ENCODE data around the gene JAK1.
A peak's percentile ranks its signal among the peaks of the same experiment; 100 is the strongest.
"Not testable (repeated sequence)": the region's sequence is repeated elsewhere in the genome, so short reads cannot be mapped to it uniquely, and the experiment has no call there.

JAK1 gene

DNA sequence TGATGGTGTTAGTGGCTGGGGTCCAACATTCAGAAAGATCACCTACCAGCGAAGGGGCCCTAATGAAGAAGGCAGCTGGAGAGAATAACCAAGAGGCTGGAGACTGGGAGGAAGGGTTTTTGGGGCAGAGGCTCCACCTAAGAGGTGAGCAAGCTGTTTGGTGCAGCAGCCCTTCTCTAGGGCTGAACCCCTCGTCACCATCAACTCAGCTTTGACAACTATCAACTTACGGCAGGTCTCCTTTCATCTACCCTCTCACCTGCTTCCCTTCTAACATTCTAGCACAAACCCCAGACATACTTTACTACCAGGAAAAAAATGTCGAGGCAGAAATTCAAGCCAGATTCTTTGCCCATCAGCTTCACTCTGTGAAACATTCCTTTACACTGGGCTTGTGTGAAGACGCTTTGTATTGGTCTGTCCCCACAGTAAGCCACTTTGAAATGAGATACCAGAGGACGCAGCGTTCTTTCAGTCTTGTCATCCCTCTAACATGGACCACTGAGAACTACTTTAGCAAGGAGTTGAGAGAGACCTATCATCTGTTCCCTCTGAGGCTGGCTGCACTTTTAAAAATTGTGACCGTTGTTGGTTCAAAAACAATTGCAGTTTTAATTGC, 136.8 kb downstream of the JAK1 start:
- DNase-seq = no peak

GRCh38 chr1:64828829-64829228, 137.5 kb downstream of the JAK1 start:
- DNase-seq = no peak

DNA sequence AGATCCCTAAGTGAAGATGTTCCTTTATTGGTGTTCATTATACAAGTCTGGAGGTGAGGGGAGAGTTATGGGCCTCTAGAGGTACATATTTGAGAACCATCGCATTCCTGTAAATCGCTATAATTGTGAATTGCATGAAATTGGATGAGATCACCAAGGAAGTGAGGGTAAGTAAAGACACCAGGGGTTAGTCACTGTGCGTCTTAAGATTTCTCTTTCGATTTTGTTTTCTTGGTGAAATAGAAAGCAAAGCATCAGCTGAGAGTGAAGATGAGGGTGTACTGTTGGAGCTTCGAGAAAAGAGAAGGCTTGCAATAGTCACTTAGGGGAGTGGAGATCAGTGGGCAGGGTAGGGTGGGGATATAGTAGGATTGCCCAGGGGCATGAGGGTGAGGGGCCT, 139.4 kb downstream of the JAK1 start:
- no peak for DNase-seq

- DNase-seq = peak; percentile 41
These were observed 142.5 kb downstream of the JAK1 start for GRCh38 chr1:64823691-64824476.

- no peak for DNase-seq
These were observed 143.7 kb downstream of the JAK1 start for GRCh38 chr1:64822621-64823020.

DNA sequence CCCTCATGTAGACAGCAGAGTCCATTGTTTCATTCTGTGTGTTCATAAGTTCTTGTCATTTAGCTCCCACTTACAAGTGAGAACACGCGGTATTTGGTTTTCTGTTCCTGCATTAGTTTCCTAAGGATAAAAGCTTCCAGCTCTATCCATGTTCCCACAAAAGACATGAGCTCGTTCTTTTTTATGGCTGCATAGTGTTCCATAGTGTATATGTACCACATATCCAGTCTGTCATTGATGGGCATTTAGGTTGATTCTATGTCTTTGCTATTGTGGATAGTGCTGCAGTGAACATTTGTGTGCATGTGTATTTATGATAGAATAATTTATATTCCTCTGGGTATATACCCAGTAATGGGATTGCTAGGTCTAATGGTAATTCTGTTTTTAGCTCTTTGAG, 145.8 kb downstream of the JAK1 start:
- DNase-seq = not testable (repeated sequence)

DNA sequence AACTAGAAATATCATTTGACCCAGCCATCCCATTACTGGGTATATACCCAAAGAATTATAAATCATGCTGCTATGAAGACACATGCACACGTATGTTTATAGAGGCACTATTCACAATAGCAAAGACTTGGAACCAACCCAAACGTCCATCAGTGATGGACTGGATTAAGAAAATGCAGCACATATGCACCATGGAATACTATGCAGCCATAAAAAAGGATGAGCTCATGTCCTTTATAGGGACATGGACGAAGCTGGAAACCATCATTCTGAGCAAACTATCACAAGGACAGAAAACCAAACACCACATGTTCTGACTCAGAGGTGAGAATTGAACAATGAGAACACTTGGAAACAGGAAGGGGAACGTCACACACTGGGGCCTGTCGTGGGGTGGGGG, 149.0 kb downstream of the JAK1 start:
- not testable (repeated sequence) for DNase-seq

- DNase-seq = no peak
These were observed 151.9 kb downstream of the JAK1 start for GRCh38 chr1:64814427-64814826.

- peak; percentile 21 for DNase-seq
These were observed 155.2 kb downstream of the JAK1 start for GRCh38 chr1:64811131-64811530.

DNA sequence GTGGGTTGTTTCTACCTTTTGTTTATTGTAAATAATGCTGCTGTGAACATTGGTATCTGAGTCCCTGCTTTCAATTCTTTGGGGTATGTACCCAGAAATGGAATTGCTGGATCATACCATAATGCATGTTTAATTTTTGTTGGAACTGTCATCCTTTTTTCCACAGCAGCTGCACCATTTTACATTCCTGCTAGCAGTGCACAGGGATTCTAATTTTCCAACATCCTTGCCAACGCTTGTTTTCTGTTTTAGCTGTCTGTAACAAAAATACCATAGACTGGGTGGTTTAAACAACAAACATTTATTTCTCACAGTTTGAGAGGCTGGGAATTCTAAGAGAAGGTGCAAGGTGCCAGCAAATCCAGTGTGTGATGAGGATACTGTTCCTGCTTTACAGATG, 156.3 kb downstream of the JAK1 start:
- no peak for DNase-seq

DNA sequence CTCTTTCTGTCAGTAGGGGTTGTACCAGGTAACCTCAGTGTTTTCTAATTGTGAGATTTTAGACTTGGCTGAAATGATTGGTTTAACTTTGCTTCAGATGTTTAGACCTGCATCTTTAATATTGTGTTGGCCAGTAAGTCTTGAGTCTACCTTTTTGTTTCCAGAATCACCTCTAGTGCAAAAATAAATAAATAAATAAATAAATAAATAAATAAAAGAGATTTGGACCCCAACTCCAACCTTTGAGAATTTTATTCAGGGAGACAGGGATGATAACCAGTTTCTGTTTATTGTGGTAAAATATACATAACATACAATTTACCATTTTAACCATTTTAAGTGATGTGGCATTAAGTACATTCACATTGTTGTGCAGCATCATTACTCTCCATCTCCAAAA, 157.0 kb downstream of the JAK1 start:
- DNase-seq = no peak

DNA sequence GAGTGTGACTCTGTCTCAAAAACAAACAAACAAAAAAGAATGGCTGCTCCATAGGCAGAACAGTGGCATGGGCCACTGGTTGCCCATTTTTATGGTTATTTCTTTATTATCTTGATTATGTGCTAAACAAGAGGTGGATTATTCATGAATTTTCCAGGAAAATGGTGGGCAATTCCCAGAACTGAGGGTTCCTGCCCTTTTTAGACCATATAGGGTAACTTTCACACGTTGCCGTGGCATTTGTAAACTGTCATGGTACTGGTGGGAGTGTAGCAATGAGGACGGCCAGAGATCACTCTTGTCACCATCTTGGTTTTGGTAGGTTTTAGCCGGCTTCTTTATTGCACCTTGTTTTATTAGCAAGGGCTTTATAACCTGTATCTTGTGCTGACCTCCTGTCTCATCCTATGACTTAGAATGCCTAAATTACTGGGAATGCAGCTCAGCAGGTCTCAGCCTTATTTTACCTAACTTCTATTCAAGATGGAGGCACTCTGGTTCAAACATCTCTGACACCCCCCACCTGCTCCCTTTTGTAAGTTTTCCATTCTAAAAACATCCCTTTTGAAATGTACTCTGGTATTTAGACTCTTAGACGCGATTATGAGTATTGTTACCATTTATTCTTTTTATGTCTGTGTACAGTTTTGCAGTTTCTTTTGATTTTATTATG, 164.4 kb downstream of the JAK1 start:
- DNase-seq = no peak

GRCh38 chr1:64798872-64799271, 167.5 kb downstream of the JAK1 start:
- no peak for DNase-seq

DNA sequence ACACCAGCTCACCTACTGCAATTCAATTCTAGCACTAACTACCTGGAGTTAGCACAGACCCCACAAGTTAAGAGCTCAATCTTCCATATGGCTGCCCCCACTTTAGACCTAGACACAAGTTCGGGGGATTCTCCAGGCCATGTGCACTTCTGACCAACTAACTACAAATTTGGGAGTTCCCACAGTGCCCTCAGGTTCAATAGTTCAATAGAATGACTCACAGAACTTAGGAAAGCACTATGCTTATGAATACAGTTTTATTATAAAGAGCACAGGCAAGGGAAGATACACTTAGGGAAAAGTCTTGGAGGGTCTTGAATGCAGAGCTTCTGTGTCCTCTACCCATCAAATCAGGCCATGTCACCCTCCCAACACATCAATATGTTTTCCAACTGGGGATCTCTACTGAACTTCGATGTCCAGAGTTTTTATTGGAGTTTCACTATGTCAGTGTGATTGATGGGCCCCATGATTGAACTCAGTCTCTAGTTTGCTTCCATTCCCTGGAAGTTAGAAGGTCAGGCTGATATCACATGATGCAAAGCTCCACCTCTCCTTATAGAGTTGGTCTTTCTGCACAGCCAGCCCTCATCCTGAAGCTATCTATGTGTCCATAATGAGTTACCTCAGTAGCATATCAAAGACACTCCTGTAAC, 175.4 kb downstream of the JAK1 start:
- no peak for DNase-seq
